Stimulated activated CD8-positive, alpha-beta memory T cell treated with anti-CD3 and anti-CD28 coated beads, Interleukin-12 subunit alpha, Interleukin-12 subunit beta, amount 100 ng/mL, for 24 hours (primary cell): Measurements from ENCODE around the gene LIPJ.

Source experiments
- DNase-seq: peaks from one replicate; pipeline ENCODE4 v3.0.0-alpha.2; 2020; ENCODE audit errors: extremely low read depth

Gene LIPJ

DNA sequence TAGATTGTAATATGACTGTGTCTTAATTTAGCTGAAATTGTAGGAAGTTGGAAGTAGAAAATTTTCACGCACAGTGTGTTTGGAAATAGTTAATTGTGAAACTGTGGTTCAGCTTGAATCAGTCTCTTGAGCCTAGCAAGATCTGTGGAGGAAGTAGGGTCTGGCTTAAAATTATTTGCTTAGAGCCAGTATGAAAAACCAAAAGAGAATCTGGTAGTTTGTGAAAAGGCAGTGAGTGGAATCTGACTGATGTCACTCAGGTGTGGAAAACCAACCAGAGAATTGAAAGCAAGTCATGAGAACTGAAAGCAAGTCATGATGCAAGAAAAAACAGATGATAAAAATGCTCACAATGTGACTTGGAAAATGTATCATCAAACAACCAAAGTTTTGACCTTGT, 11.5 kb downstream of the LIPJ start:
- no peak for DNase-seq

DNA sequence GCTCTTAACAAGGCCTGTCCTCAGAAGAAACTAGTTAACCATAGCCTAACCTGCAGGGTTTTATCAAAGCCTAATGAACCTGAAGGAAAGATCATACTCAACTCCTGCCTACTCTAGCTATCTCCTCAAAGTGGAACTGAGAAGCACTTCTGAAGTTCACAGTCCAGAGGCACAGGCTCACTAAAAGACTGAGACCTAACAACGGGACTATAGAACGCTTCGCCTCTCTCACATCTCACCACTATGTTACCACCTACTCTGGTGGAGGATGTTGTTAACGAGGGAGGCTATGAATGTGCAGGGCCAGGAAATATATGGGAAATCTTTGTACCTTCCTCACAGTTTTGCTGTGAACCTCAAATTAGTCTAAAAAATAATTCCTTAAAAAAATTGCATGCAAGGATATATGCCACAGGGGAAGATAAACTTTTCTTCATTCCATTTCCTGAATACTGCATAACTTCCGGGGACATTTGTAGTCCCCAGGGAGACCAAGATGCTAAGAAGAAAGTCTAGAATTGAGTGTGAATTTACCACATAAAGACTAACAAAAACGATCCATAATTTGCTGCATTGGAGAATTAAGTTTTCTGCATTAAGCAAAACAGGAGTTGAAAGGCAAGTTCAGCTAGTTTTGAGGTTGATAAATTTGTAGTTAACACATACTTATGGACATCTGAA, 21.6 kb downstream of the LIPJ start:
- no peak for DNase-seq

DNA sequence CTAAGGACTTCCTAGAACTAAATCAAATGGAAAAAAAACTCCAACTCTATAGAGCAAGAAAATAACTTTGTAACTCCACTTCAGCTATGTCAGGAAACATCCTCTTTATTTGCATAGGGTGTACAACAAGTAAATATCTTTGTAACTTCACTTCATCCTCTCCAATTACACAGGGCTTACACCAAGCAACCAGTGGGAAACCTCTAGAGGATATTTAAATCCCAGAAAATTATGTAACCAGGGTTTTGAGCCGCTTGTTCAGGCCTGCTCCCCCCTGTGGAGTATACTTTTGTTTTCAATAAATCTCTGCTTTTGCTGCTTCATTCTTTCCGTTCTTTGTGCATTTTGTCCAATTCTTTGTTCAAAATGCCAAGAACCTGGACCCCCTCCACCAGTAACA, 22.2 kb downstream of the LIPJ start:
- no peak for DNase-seq

DNA sequence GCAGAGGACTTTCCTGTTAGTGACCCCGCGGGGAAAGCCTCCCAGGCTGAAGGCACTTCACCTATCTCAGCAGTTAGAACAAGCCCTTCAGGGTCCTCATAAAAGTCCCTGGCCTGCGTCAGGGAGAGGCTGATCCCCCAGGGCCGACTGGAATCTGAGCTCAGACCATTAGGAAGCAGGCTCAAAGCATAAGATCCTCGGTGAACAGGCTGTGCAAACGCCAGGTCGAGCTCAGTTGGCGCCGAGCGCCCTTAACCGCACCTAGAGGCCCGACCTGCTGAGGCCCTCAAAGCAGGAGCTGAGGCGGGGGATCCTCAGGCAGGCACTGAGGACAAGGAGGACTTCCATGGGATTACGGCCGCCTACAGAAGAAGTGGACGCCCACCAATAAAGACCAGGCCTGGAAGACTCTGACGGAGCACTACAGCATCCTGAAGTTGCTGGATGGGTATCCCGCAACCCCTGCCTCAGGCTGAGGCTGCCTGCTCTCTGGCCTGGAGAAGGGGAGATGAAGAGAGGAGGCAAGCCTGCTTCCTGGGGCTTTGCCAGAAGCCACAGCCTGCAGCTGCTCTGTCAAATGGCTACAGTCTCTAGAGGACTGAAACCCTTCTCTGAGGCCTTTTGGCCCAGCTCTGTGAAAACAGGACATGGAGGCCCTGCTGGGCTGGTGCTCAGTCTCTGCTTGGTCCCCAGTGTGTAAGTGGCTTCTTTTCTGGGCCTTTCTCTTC, 29.9 kb downstream of the LIPJ start:
- no peak for DNase-seq

DNA sequence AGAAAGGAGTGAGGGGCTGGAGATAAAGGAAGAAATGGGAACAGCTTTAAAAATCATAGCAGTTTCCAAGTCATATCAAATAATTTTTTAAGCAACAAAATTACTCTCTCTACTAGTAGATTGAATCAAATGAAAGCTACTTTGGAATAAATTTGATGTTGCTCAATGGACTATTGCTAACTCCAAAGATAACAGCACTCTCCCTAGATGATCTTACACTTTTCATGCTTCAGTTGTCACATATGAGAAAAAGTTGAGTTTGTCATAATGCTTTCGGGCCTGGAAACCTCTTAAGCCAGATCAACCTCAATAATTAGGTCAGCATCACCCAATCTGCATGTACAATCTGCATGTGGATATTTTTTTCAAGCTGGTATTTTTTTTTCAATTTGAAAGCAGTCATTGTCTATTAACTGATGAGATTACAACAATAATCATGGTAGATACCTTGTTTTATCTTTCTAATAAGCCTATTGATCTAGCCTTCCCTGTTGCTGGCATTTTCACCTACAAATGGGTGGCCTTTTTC, 31.3 kb downstream of the LIPJ start:
- DNase-seq, result no peak

DNA sequence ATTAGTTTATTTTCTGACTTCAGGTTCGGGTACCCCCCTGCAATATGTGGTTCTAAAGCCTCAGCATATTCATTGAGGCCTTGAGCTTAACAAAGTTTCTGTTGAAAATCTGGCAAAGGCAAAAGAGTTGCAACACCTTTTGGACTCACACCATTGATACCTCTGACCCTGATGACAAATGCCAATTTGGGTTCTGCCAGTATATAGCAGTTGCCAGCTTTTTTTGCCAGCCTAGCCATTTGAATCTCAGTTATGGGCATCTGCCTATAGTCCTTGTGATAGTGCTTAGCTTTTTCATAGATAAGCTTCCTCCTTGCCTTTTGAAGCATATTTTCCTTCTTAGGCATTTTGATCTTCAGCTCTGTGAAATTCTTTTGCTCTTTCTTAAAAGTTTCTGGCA, 31.9 kb downstream of the LIPJ start:
- DNase-seq, result no peak

DNA sequence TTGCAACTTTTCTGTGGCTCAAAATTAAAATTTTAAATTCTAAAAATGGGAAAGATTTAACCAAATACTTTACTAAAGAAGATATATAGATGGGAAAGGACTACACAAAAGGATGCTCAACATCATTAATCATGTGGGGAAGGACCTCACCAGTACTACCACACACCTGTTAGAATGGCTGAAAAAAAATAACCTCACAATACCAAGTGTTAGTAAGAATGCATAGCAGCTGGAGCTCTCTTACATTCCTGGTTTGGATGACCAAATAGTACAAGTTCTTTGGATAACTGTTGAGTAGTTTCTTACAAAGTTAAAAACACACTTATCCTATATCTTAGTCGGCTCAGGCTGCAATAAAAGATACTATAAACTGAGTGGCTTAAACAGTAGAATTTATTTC, 33.9 kb downstream of the LIPJ start:
- no peak for DNase-seq

DNA sequence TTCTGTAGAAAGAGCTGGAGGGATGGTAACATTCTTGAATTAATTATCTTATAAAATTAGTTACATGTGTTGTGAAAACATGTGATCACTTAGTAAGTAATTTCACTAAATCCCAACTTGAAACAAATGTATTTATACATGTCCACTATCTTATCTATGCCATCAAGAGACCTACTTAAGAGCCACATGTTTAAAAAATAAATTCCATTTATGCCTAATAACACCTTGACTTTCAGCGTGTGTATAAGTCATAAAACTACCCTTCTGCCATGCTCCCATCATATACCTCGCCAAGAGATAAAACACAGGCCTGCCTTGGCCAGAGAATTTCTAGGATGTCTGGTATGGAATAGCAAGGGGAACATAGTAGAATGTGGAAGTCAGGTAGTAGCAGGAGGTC, 37.3 kb downstream of the LIPJ start:
- DNase-seq, result no peak

DNA sequence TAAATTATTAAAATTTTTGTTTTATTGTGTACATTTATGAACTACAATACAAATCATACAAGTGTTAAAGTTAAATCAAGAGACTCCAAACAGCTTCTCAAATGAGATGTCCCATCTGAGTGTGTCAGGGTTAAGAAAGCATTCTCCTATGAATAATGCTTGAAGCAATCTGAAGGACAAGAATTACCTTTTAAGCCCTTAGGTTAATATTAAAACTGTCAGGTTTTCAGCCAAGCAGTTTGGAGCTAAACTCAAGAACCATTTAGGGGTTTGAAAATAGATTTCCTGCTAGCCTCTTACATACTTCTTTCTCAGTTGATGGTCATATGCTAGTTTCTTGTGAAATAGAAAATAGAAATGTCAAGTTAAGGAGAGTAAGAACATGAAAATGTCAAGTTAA, 38.3 kb downstream of the LIPJ start:
- no peak for DNase-seq

DNA sequence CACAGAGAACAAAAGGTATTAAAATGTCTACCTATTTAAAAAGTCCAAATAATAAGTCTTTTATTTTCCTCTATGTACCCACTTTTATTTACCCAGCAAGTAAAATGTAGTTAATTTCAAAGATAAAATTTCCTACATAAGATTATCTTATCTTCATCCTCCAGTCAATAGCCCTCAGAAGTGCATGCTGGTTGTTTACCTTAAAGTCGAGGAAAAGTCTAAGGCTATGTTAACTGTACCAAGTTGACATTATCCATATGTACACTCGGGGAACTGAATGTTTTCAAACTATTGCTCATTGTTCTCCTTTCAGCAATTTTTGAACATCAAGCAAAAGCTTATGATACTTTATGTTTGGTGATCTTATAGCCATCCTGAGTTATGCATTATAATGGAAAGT, 53.6 kb downstream of the LIPJ start:
- no peak for DNase-seq

DNA sequence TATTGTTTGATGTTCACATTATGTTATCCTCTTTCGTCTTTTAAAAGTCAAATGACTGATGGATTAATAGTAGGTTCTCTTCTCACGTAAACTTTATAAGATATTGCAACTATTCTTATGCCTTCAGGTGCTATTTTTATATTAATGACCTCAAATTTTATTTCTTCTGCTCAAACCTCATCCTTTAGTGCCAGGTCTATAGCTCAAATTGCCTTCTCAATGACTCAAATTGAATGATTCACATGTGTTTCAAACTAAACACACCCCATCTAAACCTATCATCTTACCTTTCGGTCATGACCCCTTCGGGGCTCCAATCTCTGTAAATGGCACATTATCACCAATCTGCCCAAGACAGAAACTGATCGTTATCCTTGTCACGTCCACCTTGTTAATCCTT, 55.6 kb downstream of the LIPJ start:
- no peak for DNase-seq

DNA sequence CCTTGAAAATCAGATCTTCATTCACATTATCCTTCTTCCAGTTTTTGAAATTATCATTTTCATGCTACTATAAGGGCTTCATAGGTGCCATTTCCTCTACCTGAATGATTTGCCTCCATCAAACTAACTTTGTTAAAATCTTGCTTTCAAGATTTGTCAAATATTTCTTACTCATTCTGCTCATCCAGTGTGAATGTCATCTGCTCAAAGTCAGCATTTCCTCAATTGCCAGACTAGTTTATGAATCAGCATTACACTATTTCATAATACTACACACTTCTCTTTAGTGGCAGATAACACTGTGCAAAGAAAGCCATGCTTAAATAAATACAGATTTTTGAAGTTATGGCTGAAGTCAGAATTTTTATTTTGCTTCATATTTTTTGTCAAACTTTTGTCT, 56.4 kb downstream of the LIPJ start:
- no peak for DNase-seq

DNA sequence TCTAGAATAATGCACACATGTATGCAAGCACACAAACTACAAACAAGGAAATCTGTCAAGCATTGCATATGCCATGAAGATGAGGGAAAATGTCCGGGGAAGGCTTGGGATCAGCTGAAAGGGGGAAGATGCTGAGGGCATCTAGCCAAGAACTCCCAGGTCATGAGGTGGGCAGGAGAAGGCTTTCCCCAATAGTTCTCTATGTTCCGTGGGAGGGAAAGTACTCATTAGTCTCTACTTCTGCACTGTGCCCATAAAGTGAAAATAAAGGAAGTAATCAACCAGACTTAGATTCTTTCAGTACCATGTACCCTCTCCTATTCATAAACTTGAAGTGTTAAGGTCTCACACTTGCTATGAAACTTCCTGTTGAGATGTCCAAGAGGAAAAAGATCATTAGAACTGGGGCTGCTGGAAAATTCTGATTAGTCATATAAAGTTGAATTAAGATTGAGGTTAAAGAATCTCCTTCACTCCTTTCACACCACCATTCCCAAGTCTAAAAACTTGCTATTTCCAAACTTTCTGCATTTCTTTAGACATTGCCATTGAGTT, 60.6 kb downstream of the LIPJ start:
- DNase-seq, result no peak

DNA sequence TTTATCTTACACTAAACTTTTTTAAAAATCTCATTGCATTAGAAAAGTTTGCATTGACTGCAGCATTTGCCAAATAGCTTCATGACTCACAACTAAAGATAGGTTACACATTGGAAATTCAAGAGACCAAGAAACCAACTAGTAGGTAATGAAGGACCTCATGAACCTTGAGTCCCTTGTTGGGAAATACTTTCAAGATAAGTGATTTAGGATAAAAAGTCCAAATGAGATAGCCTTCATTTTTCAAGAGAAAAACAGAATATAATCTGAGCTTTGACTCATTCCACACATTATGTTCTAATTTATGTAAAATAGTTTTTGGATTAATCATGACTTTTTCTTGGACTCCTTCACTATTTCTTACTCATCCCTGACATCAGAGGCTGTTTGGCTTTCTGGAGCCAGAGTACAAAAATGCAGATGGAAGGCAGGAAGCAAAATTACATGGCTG, 64.6 kb downstream of the LIPJ start:
- no peak for DNase-seq

DNA sequence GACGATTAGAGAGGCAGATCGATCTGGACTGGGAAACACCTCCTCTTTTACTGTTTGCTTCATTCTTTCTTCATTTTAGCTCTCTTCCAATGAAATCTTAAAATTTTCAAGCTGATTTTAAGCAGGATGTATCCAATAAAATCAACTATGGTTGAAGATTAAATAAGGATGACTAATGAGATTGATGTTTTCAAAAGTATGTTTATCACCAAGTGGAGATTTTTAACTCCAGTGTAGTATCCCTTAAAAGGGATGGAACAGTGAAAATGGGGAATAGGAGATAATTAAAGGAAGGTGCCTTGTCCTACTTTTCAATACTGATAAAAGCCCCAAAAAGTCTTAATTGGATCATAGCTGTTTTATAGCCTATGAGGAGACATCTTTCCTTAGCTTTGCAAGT, 66.1 kb downstream of the LIPJ start:
- DNase-seq, result no peak
